LNCAP (cell line): ENCODE results near the gene MKLN1.

Source experiments
- TF ChIP-seq, protein P1 (sequence below): fragments of 450-650 bp; IDR thresholded peaks from 2 replicates; pipeline ENCODE4 v1.5.1; 2017; ENCODE audit warnings: mild to moderate bottlenecking

Gene MKLN1

DNA sequence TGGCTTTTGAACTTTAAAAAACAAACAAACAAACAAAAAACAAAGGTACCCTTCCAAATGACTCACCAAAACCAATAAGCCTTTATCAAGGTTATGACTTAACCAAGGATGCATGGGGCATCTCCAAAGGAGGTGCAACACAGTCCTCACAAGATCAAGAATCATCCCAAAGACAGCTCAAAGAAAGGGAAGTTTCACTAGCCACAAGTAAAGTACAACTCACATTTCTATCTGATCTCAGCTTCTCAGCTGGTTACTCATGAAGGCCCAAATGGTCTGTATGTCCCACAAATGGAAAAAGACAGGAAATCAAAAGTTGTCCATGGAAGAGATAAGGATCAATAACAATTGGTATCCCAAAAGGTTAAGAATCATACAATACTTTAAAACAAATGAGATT lies 6.0 kb upstream of the MKLN1 start:
- TF ChIP-seq, protein P1, sequence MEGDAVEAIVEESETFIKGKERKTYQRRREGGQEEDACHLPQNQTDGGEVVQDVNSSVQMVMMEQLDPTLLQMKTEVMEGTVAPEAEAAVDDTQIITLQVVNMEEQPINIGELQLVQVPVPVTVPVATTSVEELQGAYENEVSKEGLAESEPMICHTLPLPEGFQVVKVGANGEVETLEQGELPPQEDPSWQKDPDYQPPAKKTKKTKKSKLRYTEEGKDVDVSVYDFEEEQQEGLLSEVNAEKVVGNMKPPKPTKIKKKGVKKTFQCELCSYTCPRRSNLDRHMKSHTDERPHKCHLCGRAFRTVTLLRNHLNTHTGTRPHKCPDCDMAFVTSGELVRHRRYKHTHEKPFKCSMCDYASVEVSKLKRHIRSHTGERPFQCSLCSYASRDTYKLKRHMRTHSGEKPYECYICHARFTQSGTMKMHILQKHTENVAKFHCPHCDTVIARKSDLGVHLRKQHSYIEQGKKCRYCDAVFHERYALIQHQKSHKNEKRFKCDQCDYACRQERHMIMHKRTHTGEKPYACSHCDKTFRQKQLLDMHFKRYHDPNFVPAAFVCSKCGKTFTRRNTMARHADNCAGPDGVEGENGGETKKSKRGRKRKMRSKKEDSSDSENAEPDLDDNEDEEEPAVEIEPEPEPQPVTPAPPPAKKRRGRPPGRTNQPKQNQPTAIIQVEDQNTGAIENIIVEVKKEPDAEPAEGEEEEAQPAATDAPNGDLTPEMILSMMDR, result no peak

DNA sequence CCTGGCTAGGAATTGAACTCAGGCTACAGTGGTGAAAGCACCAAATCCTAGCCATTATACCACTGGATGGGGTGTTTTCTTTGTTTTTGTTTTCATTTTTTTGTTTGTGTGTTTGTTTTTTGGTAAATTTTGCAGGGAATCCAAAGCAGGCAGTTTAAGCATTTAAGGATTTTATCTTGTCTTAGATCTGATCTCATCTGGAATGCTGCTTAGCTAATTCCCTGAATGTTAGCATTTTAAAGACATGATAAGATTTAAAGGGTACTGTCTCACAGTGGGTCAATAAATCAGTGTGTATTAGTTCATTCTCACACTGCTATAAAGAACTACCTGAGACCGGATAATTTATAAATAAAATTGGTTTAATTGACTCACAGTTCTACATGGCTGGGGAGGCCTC lies 5.6 kb upstream of the MKLN1 start:
- TF ChIP-seq, protein P1, result no peak

DNA sequence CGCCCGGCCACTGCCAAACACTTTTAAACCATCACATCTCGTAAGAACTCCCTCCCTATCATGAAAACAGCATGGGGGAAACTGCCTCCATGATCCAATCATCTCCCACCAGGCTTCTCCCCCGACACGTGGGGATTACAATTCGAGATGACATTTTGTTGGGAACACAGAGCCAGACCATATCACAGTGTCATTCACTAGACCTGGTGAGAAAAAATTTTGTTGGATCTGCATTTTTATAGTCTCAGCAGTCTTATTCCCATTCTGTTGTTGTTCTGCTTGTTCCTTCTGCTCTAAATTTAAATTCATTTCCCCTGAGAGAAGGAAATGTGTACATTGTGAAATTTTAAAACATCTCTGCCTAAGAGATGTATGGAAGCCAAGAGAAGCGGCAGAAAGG lies 4.8 kb upstream of the MKLN1 start:
- TF ChIP-seq, protein P1, result no peak

DNA sequence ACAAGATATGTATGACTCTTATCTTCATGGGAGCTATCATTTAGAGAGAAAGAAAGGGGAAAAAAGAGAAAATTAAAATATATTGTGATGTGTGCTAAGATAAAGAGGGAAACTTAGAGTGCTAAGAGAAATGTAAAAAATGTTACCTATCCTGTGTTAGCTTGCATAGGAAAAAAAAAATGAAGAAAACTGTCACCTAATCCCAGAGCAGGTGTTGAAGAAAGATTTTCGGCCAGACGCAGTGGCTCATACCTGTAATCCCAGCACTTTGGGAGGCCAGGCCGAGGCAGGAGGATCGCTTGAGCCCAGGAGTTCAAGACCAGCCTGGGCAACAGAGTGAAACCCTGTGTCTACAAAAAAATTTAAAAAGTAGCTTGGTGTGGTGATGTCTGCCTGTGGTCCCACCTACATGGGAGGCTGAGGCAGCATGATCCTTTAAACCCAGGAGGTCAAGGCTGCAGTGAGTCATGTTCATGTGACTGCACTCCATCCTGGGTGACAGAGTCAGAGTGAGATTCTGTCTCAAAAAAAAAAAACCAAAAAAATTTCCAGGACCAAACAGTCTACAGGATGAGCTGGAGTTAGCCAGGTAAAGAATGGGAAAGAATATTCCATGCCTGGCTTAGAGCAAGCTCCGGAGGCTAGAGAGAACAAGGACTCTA lies 2.4 kb upstream of the MKLN1 start:
- TF ChIP-seq, protein P1, result no peak

DNA sequence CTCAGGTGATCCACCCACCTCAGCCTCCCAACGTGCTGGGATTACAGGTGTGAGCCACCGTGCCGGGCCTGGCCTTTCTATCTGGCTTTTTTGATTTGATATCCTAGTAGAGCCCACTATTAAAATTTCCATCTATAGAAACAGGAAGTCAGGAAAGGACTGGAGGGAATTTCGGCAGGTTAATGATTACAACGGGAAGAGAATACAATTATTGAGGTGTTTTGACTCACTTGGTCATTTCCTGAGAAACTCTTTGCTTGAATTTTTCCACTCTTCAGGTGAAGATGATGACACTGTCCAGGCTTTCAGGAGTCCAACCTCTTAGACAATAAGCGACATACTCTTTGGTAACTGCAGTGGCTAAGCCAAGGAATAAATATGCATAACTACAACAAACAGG lies 1.1 kb upstream of the MKLN1 start:
- TF ChIP-seq, protein P1, result no peak

DNA sequence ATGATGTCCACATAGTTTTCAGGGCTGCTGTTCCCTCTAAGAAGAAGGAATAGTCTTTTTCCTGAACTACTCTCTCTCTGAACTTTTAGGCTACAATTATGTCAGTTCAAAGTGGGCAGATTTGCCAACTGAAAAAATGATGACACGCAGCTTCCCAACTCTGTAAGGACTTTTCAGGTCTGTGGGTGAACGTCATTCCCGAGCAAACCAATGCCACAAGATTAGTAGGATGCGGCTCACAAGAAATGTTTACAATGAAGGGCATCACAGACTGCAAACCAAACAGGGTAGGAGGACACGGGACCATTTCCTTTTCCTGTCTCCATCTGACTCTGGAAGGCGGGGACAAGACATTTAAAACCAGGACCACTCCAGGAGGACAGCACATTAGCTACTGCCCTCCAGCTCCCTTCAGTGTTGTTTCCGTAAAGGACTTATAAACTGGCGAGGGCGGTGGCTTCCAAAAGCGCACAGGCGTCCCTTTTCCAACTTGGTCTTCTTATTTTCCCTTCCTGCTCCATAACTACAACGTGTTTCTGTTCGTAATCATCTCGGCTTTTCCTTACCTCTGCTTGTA lies 539 bp upstream of the MKLN1 start:
- TF ChIP-seq, protein P1, result no peak

DNA sequence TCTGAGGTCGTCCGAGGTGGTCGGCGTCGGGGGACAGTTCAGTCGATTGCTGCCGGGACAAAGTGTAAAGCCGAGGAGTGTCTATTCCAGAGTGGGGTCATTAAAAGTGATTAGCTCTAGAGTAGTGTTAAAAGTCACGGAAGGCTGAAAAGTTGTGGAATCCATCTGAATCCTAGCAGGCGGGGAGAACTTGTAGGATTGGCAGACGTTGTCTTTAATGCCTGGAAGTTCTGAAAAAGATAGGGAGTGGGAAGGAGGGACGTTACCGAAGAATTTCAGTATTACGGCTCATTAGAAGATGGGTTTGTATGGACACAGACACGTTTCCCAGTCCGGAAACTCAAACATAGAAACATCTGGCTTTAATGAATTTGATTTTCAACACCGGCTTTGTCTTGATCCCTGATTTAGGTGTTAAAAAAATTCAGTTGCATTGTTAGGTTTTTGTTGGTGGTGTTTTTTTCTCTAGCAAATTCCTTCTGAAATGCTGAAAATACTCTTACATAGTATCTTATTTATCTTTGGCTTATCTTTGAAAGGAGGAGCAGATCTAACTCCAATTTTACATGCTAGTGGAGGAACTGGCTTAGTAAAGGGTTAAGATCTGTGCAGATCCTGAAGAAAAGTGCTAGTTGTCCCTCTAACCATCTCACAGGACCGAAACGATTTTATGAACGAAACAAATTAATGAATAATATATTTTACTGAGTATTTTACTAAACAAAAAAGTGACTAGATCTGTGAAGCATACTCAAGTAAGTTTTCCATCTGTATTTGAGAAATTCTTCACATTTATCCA lies 900 bp downstream of the MKLN1 start:
- TF ChIP-seq, protein P1, result no peak
